GM10248 (cell line): ENCODE measurements around the gene UPB1.

Experiments
- CTCF ChIA-PET: fragments of 300-600 bp; sonication (Branson Sonifier 250); formaldehyde crosslinking; extraction: SDS; loops from one replicate; lab custom pipeline; 2021; ENCODE audit warnings: antibody characterized with exemption; lab: Yijun Ruan, JAX
- POLR2A ChIA-PET: fragments of 350-650 bp; sonication (Branson Sonifier 250); formaldehyde crosslinking; extraction: SDS; loops from one replicate; lab custom pipeline; 2020; ENCODE audit warnings: antibody characterized with exemption; lab: Yijun Ruan, JAX
- DNase-seq: peaks from one replicate; pipeline ENCODE4 v3.0.0; 2012; ENCODE audit errors: extremely low spot score
- TF ChIP-seq, protein P1 (sequence below): IDR thresholded peaks from 2 replicates; pipeline ENCODE4 v1.5.1; 2012; ENCODE audit warnings: mild to moderate bottlenecking, low read depth; ENCODE audit errors: extremely low read depth, missing control alignments, control extremely low read depth

UPB1 gene

DNA sequence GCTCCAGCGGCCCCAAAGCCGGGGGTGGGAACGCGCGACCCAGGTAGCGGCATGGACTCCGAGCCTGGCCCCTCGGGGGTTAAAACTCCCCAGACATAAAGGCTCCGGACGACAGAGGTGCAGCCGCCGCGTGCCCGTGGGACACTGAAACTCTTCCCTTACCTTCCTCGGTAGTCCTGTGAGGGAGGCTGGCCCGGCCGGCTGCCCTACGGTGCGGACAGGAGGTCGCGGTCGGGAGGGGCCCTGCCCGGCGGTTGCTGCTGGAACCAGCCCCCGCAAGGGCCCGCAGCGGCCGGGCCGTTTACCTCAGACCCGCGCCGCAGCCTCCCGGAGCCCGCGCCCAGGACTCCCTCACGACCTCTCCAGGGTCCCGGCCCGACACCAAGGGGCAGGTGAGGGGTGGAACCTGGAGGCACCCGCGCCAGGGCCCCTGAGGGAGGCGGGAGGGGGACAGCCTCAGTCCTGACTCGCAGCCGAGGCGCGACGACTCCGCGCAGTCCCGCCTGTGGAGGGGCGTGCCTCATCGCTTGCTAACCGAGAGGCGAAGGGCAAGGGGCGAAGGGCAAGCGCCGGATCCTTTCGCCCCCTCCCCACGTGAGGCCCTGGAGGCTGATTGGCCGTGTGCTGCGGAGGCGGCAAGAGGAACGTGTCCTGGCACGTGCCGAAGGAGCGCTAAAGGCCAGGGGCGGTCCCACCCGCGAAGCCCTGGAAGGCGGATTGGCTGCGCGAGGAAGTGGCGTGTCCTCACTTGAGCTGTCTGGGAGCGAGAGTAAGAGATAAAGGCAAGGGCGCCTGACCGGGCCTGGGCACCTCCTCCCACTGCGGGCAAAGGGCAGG lies at the start of gene UPB1:
Gene UPB1 (plus strand): TSS at position 805 of the 837 bp plus-strand sequence. CDS start 72 bp downstream, outside the sequence.
- POLR2A ChIA-PET, result no interaction called here
- TF ChIP-seq, protein P1, sequence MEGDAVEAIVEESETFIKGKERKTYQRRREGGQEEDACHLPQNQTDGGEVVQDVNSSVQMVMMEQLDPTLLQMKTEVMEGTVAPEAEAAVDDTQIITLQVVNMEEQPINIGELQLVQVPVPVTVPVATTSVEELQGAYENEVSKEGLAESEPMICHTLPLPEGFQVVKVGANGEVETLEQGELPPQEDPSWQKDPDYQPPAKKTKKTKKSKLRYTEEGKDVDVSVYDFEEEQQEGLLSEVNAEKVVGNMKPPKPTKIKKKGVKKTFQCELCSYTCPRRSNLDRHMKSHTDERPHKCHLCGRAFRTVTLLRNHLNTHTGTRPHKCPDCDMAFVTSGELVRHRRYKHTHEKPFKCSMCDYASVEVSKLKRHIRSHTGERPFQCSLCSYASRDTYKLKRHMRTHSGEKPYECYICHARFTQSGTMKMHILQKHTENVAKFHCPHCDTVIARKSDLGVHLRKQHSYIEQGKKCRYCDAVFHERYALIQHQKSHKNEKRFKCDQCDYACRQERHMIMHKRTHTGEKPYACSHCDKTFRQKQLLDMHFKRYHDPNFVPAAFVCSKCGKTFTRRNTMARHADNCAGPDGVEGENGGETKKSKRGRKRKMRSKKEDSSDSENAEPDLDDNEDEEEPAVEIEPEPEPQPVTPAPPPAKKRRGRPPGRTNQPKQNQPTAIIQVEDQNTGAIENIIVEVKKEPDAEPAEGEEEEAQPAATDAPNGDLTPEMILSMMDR, result no peak
- DNase-seq, result no peak
- CTCF ChIA-PET, result no interaction called here

DNA sequence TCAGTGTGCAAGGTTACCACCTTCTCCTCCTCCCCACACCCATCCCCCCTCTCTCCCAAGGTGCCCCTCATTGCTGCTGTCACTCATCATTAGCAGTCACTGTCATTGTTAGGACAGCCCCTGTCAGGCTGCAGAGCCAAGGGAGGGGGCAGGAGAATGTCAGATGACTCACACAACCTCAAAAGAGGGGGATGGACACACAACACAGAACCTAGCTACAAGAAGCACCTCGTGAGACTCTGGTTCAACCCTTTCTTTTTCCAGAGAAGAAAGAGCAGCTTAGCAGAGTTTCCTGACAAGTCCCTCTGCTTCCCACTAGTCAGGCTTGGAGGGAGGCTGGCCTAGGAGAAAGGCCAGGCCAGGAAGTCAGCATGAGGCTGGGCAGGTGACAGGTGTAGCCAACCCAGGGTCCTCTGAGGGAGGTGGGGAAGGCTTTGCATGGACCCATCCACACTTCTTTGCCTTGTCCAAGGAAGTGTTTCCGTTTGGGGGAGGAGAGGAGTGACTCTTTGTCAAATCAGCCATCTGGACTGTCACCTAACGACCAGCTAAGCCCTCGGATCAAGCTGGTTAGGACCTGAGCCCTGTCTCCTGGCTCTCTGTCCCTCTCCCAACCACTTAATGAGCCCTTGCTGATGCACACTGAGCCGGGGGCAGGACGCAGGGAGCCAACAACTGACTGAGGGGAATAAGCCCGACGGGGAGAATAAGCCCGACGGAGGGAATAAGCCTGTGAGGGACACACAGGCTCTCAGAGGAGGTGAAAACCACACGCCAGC lies 49.5 kb upstream of the UPB1 start:
- DNase-seq, result no peak
- TF ChIP-seq, protein P1, result no peak
- POLR2A ChIA-PET, result no interaction called here
- CTCF ChIA-PET, result interaction anchor here (1.1 to 1.7 kb wide), 4 partner anchors 10 to 61 kb away, joined by 3 to 5 read pairs (median 4); no protein-coding TSS in a partner anchor

DNA sequence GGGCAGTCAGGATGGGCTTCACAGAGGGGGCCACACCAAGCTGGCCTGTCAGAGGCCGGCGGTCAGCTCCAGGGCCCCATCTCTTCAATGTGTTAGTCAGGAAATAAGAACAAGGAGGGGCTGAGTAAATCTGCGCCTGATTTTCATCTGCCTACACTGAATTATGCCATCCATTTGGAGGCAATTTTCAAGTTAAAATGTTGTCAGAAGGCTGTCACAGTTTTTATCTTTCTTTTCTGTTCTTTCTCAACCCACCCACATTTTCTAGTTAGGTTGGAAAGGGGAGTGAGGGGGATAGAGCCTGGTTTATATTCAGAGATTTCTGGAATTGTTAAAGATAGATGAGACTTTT lies 48.9 kb upstream of the UPB1 start:
- CTCF ChIA-PET, result interaction anchor here (1.6 to 1.7 kb wide), 3 partner anchors 9 to 61 kb away, joined by 3 to 5 read pairs (median 4); no protein-coding TSS in a partner anchor
- DNase-seq, result no peak

DNA sequence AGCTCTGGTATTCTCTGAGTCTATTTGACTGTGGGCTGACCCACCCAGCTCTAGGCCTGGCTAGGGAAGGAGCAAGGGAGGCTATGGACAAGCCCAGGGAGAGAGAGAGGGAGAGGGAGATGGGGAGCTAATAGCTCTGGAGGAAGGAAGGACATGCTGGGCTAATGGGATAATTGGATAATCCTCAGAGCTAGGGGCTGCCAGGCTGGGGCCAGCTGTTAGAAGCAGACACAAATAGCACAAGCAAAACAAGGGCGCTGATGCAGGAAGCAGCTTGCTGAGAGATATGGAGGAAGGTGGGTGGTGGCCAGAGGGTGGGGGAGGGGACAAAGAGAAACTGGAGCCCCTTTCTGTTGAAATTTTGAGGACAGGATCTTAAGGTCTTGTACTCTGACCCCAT lies 44.5 kb upstream of the UPB1 start:
- TF ChIP-seq, protein P1, result no peak
- CTCF ChIA-PET, result interaction anchor here (1.6 kb wide), 1 partner anchor 23 kb away, joined by 3 read pairs; no protein-coding TSS in a partner anchor
- no peak for DNase-seq
- POLR2A ChIA-PET, result no interaction called here

More for the DNA sequence above, 48.9 kb upstream of the UPB1 start:
- TF ChIP-seq, protein P1, result no peak
- POLR2A ChIA-PET, result no interaction called here

DNA sequence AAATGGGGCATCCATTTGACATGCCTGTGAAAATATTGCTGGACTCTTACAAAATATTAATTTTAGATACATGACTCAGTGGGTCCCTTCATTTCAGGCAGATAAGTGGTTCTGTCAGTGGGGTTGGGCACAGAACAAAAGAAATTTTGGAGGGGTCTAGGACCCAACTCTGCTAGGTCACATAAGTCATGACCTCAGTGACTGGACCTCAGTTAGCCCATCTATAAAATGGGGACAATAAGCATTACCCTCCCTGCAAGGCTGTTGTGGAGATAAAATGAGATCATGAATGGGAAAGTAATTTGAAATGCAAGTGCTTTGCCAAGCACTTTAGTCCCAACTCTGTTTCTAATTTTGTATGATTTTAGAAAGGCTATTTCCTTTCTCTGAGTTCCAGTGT lies 44.0 kb upstream of the UPB1 start:
- DNase-seq, result no peak
- ChIA-PET CTCF (no interaction called here), POLR2A (no interaction called here)
- TF ChIP-seq, protein P1, result no peak

DNA sequence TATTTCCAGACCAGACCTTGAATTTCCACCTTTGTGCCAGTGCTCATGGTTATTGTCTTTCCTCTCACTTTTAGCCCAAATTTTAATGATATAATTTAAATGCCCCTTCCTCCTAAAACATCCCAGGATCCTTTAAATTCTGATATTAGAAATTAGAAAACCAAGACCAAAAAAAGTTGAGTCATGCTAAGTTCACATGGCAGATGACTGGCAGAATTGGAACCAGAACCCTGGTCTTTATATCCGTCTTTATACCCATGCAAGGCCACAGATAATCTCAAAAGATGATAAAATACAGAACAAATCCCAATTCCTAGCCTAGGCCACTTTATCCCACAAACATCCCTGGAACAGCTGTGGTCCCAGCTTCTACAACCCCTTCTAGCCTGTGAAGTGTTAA lies 41.3 kb upstream of the UPB1 start:
- no peak for DNase-seq

More for the DNA sequence above, 41.3 kb upstream of the UPB1 start:
- ChIA-PET POLR2A (no interaction called here), CTCF (interaction anchor here (1.1 kb wide), 1 partner anchor 11 kb away, joined by 4 read pairs; no protein-coding TSS in a partner anchor)
- TF ChIP-seq, protein P1, result no peak
